HG03103 (cell line): ENCODE measurements around the gene TRIP6.

Experiments used
- ATAC-seq: cut with Tn5 transposase; IDR thresholded peaks from one replicate; pipeline ENCODE4 v1.9.1; 2021; ENCODE audit warnings: low read depth; ENCODE audit not compliant: unreplicated experiment

Gene TRIP6

DNA sequence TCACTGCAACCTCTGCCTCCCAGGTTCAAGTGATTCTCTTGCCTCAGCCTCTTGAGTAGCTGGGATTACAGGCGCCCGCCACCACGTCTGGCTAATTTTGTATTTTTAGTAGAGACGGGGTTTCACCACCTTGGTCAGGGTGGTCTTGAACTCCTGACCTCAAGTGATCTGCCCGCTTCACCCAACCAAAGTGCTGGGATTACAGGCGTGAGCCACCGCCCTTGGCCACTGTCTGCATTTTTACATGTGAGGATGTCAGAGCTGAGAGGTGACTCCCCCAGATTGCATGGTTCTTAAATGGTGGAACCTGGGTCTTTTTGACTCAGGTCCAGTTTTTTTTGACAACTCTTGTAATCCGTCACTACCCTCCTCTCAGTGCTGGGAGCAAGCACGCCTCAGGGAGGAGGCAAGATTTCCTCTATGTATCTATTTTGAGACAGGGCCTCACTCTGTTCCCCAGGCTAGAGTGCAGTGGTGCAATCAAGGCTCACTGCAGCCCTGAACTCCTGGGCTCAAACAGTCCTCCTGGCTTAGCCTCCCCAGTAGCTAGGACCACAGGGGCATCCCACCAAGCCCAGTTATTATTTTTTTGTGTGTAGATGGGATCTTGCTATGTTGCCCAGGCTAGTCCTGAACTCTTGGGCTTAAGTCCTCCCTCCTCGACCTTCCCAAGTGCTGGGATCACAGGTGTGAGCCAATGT, 6.6 kb downstream of the TRIP6 start:
- ATAC-seq: no peak

DNA sequence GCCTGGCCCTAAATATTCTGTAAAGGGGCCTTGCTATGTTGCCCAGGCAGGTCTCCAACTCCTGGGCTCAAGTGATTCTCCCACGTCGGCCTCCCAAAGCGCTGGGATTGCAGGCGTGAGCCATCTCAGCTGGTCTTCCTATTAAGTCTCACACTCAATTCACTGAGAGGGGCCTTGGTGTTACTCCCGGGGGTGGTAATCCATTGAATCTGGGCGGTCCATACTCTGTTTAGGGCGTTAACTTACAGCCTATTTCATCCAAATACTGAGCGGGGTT, 7.1 kb downstream of the TRIP6 start:
- ATAC-seq: no peak

DNA sequence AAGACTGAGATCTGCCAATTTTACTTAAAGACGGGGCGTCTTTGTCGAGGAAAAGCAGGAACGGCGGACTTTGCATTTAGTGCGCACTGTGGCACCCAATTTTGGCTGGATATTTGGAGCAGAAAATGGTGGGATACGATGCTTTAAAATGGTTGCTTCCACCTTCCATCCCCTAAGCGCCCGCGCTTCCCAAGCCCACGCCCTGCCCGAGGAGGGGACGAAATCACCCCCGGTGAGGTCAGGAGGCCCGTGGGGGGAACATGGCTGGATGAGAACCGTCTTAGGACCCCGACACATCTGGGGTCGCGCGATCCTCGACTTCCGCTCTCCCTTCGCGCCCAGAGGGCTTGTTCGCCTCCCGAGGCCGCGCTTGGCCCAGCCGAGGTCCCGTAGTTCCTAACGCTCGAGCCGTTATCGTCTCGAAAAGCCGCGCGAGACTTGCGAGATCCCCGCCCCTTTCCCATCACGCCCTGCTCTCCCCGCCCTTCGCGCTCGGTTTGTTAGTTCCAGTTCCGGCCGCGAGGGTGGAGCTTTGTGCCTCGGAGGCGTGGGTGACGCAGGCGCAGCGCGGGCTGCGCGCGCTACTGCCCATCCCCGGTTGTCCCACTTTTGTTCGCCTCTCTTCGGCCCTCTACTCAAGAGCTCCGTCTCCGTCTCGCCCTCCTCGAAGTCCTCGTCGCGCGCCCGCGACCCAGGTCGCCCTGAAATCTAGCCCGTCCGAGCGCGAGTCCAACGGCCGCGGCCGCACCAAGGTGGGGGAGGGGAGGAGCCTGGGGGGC, 7.6 kb downstream of the TRIP6 start, which contains the start of gene SRRT:
Gene SRRT, plus strand, starts transcription at position 527 of the 779 bp plus-strand sequence. CDS start 488 bp downstream, outside the sequence.
- peak; percentile 86 for ATAC-seq

GRCh38 chr7:100875356-100875751, 8.2 kb downstream of the TRIP6 start:
- ATAC-seq: peak; percentile 13

DNA sequence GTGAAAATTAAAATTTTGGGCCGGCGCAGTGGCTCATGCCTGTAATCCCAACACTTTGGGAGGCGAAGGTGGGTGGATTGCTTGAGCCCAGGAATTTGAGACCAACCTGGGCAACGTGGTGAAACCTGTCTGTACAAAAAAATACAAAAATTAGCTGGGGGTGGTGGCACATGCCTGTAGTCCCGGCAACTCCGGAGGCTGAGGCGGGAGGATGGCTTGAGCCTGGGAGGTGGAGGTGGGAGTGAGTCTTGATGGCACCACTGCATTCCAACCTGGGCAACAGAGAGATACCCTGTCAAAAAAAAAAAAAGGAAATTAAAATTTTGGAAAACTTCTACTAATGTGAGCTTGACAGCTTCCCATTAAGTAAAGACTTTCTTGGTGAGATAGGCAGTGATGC, 10.8 kb downstream of the TRIP6 start:
- ATAC-seq: no peak

DNA sequence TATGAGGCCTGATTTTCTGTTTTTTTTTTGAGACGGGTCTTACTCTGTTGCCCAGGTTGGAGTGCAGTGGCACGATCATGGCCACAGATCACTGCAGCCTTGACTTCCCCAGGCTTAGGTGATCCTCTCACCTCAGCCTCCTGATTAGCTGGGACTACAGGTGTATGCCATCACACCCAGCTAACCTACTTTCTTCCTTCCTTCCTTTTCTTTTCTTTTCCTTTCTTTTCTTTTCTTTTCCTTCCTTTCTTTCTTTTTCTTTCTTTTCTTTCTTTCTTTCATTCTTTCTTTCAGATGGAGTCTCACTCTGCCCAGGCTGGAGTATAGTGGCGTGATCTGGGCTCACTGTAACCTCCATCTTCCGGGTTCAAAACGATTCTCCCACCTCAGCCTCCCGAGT, 11.5 kb downstream of the TRIP6 start:
- ATAC-seq: no peak

DNA sequence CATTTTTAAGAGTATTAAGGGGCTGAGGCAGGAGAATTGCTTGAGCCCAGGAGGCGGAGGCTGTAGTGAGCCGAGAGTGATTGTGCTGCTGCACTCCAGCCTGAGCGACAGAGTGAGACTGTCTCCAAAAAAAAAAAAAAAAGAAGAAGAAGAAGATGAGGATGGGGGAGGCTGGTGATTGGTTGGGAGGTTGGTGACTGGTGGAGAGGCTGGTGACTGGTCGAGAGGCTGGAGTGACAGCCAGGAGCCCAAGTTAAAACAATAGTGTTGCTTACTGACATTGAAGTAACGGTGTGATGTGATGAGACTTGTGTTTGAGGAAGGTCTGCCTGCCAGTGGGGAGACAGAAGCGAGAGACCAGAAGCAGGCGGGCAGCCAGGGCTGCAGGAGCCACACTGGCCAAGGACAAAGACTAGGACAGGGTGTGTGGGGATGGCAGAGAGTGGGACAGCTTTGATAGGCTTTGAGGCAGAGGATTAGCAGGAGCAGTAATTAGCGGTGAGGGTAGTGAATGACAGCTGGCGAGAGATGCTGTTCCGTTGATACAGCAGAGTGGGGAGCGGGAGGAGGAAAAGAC, 12.6 kb downstream of the TRIP6 start:
- ATAC-seq: no peak

GRCh38 chr7:100880645-100881044, 13.5 kb downstream of the TRIP6 start:
- no peak for ATAC-seq

DNA sequence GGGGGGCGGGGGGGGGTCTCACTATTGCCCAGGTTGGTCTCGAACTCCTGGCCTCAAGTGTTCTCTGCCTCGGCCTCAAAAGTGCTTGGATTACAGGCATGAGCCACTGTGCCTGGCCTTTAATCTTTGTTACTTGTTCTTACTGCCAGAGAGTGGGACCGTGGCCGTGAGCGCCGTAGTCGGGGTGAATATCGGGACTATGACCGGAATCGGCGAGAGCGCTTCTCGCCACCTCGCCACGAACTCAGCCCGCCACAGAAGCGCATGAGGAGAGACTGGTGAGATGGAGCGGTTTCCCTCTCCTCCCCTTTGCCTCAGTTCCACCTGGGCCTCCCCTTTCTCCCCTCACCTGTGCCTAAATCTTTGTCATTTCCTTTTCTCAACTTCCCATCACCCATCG, 13.9 kb downstream of the TRIP6 start:
- ATAC-seq: no peak

DNA sequence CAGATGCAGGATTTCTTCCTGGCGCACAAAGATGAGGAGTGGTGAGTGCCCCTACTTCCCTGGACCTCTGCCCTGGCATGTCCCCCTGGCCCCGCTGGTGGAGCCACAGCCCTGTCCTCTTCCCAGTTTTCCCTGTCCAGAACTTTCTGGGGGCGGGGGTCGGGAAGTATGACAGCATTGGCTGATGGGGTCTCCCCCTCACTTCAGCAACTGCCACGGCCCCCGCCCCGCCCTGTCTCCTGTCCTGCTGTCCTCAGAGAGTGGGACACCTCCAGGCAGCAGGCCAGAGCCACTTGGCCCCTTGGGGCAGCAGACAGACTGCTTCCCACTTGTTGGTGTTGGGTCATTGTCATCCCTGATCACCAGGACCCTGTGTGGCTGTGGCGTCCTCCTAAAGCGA, 15.0 kb downstream of the TRIP6 start:
- ATAC-seq: no peak

GRCh38 chr7:100882785-100883526, 15.8 kb downstream of the TRIP6 start:
- ATAC-seq: no peak

DNA sequence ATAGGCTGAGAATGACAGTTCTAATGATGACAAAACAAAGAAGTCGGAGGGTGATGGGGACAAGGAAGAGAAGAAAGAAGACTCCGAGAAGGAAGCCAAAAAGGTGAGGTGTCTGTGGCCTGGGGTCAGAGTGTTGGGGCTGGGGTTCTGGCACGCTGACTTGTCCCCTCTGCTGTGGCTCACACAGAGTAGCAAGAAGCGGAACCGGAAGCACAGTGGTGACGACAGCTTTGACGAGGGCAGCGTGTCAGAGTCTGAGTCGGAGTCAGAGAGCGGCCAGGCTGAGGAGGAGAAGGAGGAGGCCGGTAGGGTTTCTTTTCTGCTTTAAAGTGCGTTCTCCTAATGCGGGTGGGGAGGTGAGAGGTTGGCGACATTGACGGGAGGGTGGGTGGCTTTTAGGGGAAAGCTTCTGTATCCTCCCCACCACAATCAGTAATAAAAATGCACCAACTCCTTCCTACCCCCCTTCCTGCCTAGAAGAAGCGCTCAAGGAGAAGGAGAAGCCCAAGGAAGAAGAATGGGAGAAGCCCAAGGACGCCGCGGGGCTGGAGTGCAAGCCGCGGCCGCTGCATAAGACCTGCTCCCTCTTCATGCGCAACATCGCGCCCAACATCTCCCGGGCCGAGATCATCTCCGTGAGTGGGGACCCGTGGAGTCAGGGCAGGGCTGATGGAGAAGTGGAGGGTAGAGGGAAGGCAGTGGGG, 17.7 kb downstream of the TRIP6 start:
- no peak for ATAC-seq

- no peak for ATAC-seq
Observed at GRCh38 chr7:100885440-100886141, 18.4 kb downstream of the TRIP6 start.

DNA sequence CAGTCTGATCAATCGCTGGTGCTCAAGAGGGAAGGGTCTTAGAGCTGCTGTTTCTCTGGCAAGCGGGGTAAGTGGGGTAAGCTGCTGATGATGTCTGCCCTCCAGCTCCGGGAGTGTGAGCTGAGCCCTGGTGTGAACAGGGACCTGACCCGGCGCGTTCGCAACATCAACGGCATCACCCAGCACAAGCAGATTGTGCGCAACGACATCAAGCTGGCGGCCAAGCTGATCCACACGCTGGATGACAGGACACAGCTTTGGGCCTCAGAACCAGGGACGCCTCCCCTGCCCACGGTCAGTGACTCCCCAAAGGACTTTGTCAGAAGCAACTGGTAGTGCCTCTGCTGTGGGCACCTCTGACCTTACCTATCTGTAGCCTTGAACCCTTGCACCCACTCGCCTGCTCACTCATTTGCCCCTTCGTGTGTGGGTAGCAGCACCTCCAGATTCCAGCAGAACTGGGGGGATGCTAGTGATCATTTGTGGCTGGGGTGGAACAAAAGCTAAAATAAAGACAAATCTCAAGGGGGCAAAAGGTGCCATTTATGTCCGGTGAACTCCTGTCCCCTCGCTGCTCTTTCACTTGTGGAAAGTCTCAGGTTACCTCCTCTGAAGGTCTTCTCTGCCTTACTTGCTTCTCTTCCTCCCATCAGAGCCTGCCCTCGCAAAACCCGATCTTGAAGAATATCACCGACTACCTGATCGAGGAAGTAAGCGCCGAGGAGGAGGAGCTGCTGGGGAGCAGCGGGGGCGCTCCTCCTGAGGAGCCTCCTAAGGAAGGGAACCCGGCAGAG, 19.2 kb downstream of the TRIP6 start:
- ATAC-seq: no peak

DNA sequence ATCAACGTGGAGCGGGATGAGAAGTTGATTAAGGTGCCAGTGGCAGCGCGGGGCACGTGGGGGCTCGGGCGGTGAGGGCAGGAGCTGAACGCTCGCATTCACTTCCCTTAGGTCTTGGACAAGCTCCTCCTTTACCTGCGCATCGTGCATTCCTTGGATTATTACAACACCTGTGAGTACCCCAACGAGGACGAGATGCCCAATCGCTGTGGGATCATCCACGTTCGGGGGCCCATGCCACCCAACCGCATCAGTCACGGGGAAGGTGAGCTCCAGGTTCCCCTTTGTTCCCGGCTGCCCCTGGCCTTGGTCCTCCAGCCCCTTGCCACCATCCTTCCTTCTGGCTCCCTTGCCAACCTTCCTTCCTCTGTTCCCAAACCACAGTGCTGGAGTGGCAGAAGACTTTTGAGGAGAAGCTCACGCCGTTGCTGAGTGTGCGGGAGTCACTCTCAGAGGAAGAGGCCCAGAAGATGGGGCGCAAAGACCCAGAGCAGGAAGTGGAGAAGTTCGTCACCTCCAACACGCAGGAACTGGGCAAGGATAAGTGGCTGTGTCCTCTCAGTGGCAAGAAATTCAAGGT, 19.8 kb downstream of the TRIP6 start:
- no peak for ATAC-seq

DNA sequence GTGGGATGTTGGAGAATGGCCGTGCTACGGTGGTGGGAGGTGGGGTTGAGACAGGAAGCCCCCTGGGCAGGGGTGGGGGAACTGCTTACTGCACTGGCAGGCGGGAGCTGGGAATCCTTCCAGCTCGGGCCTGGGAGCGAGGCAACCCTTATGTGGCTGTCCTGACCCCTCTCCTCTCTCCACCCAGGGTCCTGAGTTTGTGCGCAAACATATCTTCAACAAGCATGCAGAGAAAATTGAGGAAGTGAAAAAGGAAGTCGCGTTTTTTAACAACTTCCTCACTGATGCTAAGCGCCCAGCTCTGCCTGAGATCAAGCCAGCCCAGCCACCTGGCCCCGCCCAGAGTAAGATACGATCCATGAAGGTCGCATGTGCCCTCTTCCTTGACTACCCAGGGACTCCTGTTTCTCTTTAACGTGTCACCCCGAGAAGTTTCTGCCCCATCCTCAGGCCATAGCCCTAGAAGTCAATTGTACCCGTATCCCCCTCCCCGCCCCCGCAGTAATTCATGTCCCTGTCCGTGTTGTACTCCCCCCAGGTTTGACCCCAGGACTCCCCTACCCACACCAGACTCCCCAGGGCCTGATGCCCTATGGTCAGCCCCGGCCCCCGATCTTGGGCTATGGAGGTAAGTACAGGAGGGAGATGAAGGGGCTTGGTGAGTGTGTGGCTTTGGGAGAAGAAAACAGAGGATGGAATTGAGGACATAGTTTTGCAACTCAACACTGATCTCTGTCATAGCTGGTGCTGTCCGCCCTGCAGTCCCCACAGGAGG, 20.5 kb downstream of the TRIP6 start:
- ATAC-seq: peak; percentile 43

GRCh38 chr7:100888291-100888987, 21.3 kb downstream of the TRIP6 start:
- no peak for ATAC-seq
